Neural crest cell (in vitro differentiated cells): Measurements from ENCODE around the gene SETD9. TPM values are rescaled to one million over a fixed set of nuclear protein-coding genes. Genes with fewer than 3 reads are reported as not detected.

Experiments used
- DNase-seq: peaks from one replicate; pipeline ENCODE4 v3.0.0; 2021; ENCODE audit warnings: low read depth, mixed read lengths, low spot score
- H3K27ac Mint-ChIP-seq: one replicate; pipeline ENCODE4 v1.8.0; 2021; ENCODE audit warnings: mild to moderate bottlenecking, mixed read lengths; ENCODE audit not compliant: unreplicated experiment
- H3K27me3 Mint-ChIP-seq: 2 replicates; pipeline ENCODE4 v1.8.0; 2021; ENCODE audit warnings: low read depth, mild to moderate bottlenecking, mixed read lengths
- H3K36me3 Mint-ChIP-seq: 2 replicates; pipeline ENCODE4 v1.8.0; 2021; ENCODE audit warnings: low read depth, mild to moderate bottlenecking, mixed read lengths
- H3K4me1 Mint-ChIP-seq: 2 replicates; pipeline ENCODE4 v1.8.0; 2021; ENCODE audit warnings: mixed read lengths
- H3K4me3 Mint-ChIP-seq: one replicate; pipeline ENCODE4 v1.8.0; 2021; ENCODE audit warnings: mild to moderate bottlenecking, mixed read lengths
- H3K9me3 Mint-ChIP-seq: 2 replicates; pipeline ENCODE4 v1.8.0; 2021; ENCODE audit warnings: mixed read lengths
- total RNA-seq: library from RNA; stranded (reverse); gene quantifications from 2 replicates; pipeline ENCODE4 v1.2.1, GENCODE V29; 2021
- TF ChIP-seq, protein P1 (sequence below): fragments of 200-600 bp; sonication (generic); conservative IDR thresholded peaks from 2 replicates; pipeline ENCODE4 v1.5.0; 2021; ENCODE audit warnings: antibody characterized with exemption, mild to moderate bottlenecking

Gene SETD9
- total RNA-seq, 1 donor from 2014 or later = 21.2 TPM

DNA sequence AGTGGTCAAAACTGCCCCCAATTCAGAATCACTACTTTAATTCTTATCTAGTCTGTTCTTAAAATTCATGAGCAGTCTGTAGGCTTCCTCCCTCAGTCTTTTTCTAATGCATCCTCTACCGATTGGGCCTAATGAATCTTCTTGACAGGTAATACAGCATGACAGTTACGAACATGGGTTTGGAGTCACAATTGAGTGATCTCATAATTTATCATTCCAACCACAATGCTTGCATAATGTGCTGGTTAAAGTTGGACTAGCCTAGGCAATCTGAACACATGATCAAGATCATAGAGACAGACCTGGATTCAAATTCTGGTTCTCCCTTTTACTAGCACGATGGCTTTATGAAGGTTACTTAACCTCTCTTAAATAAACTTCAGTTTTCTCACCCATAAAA, 33.1 kb upstream of the SETD9 start:
- Mint-ChIP-seq H3K9me3 (no peaks in the 10 kb centered on the region), H3K27ac (no peak overlapping the region), H3K4me1 (no peaks in the 10 kb centered on the region), H3K36me3 (peaks cover 20% of the 10 kb centered on the region), H3K4me3 (no peak overlapping the region), H3K27me3 (no peaks in the 10 kb centered on the region)
- no peak for DNase-seq
- TF ChIP-seq, protein P1, sequence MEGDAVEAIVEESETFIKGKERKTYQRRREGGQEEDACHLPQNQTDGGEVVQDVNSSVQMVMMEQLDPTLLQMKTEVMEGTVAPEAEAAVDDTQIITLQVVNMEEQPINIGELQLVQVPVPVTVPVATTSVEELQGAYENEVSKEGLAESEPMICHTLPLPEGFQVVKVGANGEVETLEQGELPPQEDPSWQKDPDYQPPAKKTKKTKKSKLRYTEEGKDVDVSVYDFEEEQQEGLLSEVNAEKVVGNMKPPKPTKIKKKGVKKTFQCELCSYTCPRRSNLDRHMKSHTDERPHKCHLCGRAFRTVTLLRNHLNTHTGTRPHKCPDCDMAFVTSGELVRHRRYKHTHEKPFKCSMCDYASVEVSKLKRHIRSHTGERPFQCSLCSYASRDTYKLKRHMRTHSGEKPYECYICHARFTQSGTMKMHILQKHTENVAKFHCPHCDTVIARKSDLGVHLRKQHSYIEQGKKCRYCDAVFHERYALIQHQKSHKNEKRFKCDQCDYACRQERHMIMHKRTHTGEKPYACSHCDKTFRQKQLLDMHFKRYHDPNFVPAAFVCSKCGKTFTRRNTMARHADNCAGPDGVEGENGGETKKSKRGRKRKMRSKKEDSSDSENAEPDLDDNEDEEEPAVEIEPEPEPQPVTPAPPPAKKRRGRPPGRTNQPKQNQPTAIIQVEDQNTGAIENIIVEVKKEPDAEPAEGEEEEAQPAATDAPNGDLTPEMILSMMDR = no peak

DNA sequence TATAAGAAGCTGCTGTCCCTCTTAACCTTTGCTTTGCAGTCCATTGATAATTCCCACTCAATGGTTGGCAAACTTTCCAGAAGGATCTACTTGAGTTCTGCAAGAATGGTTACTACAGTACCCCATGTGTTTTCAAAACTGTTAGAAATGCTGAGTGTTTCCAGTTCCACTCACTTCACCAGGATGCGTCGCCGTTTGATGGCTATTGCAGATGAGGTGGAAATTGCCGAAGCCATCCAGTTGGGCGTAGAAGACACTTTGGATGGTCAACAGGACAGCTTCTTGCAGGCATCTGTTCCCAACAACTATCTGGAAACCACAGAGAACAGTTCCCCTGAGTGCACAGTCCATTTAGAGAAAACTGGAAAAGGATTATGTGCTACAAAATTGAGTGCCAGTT, 27.8 kb upstream of the SETD9 start:
- H3K36me3 Mint-ChIP-seq = peaks cover 32% of the 10 kb centered on the region
- H3K9me3 Mint-ChIP-seq = no peaks in the 10 kb centered on the region
- TF ChIP-seq, protein P1 = no peak
- no peaks in the 10 kb centered on the region for H3K4me1 Mint-ChIP-seq
- no peak overlapping the region for H3K4me3 Mint-ChIP-seq
- DNase-seq = no peak
- no peaks in the 10 kb centered on the region for H3K27me3 Mint-ChIP-seq
- H3K27ac Mint-ChIP-seq = no peak overlapping the region

DNA sequence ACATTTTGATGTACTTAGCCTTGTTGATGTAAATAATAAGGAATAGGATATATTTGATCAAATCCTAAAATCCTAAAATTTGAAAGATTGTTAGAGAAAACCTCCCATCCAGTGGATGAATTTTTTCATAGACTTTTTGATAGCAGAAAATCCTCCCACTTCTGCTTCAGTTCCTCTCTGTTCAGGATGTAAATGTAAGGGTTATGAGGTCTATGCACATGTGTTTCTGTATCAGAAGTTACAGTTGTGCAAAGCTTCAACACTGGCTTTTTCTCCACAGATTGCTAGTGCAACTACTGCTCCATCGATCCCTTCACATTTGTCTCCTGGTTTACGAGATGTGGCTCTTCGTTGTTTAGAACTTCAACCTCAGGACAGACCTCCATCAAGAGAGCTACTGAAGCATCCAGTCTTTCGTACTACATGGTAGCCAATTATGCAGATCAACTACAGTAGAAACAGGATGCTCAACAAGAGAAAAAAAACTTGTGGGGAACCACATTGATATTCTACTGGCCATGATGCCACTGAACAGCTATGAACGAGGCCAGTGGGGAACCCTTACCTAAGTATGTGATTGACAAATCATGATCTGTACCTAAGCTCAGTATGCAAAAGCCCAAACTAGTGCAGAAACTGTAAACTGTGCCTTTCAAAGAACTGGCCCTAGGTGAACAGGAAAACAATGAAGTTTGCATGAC, 16.0 kb upstream of the SETD9 start:
- Mint-ChIP-seq H3K36me3 (peaks cover 46% of the 10 kb centered on the region), H3K4me1 (no peaks in the 10 kb centered on the region), H3K4me3 (no peak overlapping the region), H3K27me3 (no peaks in the 10 kb centered on the region), H3K27ac (no peak overlapping the region), H3K9me3 (peaks cover 3% of the 10 kb centered on the region)
- TF ChIP-seq, protein P1 = no peak
- no peak for DNase-seq

DNA sequence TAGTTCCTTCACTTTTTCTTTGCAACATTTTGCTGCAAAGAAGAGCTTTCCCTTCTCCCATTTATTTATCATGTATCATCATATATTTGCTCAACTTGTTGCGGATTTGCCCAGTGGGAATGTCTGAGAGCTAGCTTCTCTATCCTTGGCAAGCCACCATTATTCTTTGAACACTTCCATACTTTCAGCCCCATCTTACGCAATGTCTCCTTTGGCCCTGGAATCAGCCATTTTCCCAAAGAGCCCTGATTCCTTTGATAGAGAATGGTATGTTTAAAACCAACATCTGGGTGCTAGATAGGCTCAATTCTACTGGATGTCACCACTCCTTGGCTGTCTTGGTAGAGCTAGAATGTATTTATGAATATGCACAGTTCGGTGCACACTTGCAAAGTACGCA, 12.6 kb upstream of the SETD9 start:
- Mint-ChIP-seq H3K27me3 (no peaks in the 10 kb centered on the region), H3K27ac (no peak overlapping the region), H3K9me3 (no peaks in the 10 kb centered on the region), H3K36me3 (peaks cover 23% of the 10 kb centered on the region), H3K4me1 (no peaks in the 10 kb centered on the region), H3K4me3 (no peak overlapping the region)
- DNase-seq = no peak
- TF ChIP-seq, protein P1 = no peak

DNA sequence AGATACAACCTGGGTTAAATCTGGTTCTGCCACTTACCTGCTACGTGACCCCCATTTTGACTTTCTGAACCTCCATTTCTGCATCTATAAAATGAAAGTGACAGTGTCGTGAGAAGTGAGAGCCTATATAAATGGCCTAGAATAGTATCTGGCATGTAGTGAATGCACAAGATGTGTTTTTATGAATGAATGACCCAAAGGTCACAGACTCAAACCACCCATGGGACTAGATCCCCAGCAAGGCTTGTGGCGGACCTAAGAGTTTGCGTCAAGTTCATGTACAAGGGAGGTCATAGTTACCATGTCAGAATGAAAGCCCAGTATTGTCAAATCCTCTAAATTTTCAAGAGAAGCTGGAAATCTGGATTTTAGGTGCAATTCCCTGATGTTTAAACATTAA, 11.2 kb upstream of the SETD9 start:
- Mint-ChIP-seq H3K36me3 (peaks cover 16% of the 10 kb centered on the region), H3K9me3 (no peaks in the 10 kb centered on the region), H3K4me3 (no peak overlapping the region), H3K27me3 (no peaks in the 10 kb centered on the region), H3K27ac (no peak overlapping the region), H3K4me1 (no peaks in the 10 kb centered on the region)
- no peak for DNase-seq
- TF ChIP-seq, protein P1 = no peak
